H1 (cell line): ENCODE measurements around the gene BBX. TPM values are rescaled to one million over a fixed set of nuclear protein-coding genes. Genes with fewer than 3 reads are reported as not detected.

ENCODE experiments used
- BRCA1 ChIP-seq: IDR thresholded peaks from 2 replicates; pipeline ENCODE4 v1.6.1; 2012; ENCODE audit warnings: low read depth, low read length, improper control_type of control experiment
- NANOG ChIP-seq: IDR thresholded peaks from 2 replicates; pipeline ENCODE4 v1.6.1; 2011; ENCODE audit warnings: low read length, low read depth, mild to moderate bottlenecking, inconsistent platforms; ENCODE audit not compliant: insufficient read depth, poor library complexity, severe bottlenecking
- polyA plus RNA-seq, 7 experiments: library from polyadenylated mRNA; depleted of rRNA in 3 of 7; stranded (reverse) in 5 of 7; unstranded in 2 of 7; fragments of >200 nt in 5 of 7; fragments of 200-250 nt in 2 of 7; gene quantifications; 1 replicate in 5 of 7; 2 replicates in 1 of 7; 4 replicates in 1 of 7; pipeline versions ENCODE4 v1.2.1 to v1.2.3, GENCODE V29; 2011 to 2013; ENCODE audit warnings: missing spikeins in 2 of 7, mixed read lengths in 2 of 7
- total RNA-seq: library from RNA; stranded (reverse); fragmentation: NEBNext Ultra II Directional; extraction: Animal tissue kit (Norgen Biotek cat#: 25700); gene quantifications from 2 replicates; pipeline ENCODE4 v1.2.1, GENCODE V29; 2021

The BBX gene
- total and polyA plus RNA-seq, 2 of the 8 experiments (the other 6 are each of a cell fraction or from before 2014, with no cell fraction given), result 11.0 to 42.5 TPM

DNA sequence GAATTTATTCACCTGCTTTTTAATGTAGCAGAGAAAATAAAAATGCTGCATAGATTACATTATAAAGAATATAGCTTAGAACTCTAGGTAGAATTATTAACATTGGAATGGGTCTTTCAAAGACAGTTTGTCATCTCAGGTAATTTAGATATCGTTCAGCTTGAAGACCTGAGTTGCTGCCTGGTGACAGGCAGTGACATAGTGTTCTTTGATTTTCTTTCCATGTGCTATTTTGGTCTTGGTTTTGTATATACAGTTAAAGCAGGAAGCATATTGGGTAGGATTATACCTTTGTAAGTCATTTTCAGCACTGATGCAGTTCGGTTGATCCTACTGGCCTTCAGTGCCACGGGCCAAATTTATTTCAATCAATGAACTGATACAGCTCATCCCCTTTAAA lies 98.7 kb downstream of the BBX start (continued):
- TF ChIP-seq BRCA1 (no peak), NANOG (no peak)
